Activated naive CD4-positive, alpha-beta T cell treated with anti-CD3 and anti-CD28 coated beads, Interleukin-2, amount 50 U/mL, for 72 hours (primary cell): ENCODE measurements around the gene MEFV. TPM values are rescaled to one million over a fixed set of nuclear protein-coding genes. Genes with fewer than 3 reads are reported as not detected.

ENCODE experiments used
- ATAC-seq, 2 donors: fragments of 150-1000 bp; cut with Tn5 transposase; 2 replicates each; pipeline ENCODE4 v1.10.0; 2021; ENCODE audit warnings: mild to moderate bottlenecking in 2 of 2, moderate library complexity in 2 of 2
- DNase-seq, 2 donors: peaks; one replicate each; pipeline ENCODE4 v3.0.0; 2021 to 2022; ENCODE audit warnings: low spot score in 2 of 2
- H3K27ac Mint-ChIP-seq, 2 donors: one replicate each; pipeline ENCODE4 v1.8.0; 2022; ENCODE audit warnings: mild to moderate bottlenecking in 2 of 2, mixed read lengths in 2 of 2
- H3K36me3 Mint-ChIP-seq, 2 donors: one replicate each; pipeline ENCODE4 v1.8.0; 2022; ENCODE audit warnings: mixed read lengths in 2 of 2
- H3K9me3 Mint-ChIP-seq, 2 donors: one replicate each; pipeline ENCODE4 v1.8.0; 2022; ENCODE audit warnings: mixed read lengths in 2 of 2
- total RNA-seq, 2 donors: library from RNA; stranded (reverse); gene quantifications; one replicate each; pipeline ENCODE4 v1.2.3, GENCODE V29; 2022

MEFV gene
- total RNA-seq, 2 donors from 2014 or later = 0.16 TPM; not detected in 1

DNA sequence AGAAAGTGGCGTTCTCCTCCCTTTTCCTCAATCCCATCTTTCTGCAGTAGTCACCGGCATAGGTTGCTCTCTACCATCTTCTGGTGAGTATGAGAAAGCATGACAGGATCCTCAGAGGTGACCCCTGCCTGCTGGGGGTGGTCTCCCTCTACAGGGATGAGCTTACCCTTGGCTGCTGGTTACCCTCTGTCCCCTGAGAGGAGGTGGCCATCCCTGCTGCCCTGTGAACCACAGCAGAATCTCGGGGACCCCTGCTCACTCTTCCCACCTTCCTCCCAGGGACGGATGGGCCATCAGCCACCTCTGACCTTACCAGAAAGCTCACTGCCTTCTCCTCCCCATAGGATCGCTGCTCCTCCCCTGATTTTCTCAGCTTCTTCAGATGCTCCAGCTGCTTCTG is 7.8 kb downstream of the MEFV start:
- DNase-seq = no peak
- Mint-ChIP-seq H3K36me3 (no peaks in the 10 kb centered on the region), H3K9me3 (peaks cover 3 to 4% of the 10 kb centered on the region in 2 donors), H3K27ac (no peak overlapping the region)
- ATAC-seq = no peak

DNA sequence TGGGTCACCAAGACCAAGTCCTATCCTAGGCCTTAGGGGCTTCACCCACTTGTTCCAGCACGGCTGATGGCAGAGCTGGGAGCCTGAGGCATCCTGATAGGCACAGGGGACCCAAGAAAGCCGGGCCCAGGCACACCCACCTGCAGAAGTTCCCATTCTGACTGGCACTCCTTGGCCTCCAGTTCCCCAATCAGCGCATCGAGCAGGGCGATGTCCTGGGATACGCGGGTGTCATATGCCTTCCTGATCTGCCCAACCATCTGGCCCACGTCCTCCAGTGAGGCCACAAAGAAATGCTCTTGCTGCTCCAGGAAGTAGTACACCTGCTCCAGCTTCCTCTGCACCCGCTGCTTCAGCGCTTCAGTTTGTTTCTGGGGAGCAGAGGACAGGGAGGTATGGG is 9.6 kb downstream of the MEFV start:
- Mint-ChIP-seq H3K9me3 (peaks cover 3 to 4% of the 10 kb centered on the region in 2 donors), H3K27ac (no peak overlapping the region), H3K36me3 (no peaks in the 10 kb centered on the region)
- no peak for DNase-seq
- ATAC-seq = no peak

DNA sequence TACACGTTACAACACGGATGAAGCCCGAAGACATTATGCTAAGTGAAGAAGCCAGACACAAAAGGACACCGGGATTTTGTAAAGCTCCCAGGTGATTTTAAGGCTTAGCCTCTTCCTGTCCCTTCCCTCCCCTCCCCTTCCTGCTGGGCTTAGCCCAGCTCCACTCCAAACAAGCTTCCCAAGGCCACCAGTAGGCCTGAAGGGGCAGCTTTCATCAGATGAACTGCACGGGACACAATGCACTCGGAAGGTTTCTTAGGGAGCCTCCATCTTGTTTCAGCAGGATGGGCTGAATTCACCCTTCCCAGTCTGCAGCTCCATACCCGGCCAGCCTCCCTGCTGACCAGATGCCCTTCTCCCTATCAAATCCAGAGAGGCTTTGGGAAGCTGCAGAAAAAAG is 10.4 kb downstream of the MEFV start:
- Mint-ChIP-seq H3K27ac (no peak overlapping the region), H3K9me3 (peaks cover 1 to 2% of the 10 kb centered on the region in 2 donors), H3K36me3 (no peaks in the 10 kb centered on the region)
- no peak for DNase-seq
- no peak for ATAC-seq

DNA sequence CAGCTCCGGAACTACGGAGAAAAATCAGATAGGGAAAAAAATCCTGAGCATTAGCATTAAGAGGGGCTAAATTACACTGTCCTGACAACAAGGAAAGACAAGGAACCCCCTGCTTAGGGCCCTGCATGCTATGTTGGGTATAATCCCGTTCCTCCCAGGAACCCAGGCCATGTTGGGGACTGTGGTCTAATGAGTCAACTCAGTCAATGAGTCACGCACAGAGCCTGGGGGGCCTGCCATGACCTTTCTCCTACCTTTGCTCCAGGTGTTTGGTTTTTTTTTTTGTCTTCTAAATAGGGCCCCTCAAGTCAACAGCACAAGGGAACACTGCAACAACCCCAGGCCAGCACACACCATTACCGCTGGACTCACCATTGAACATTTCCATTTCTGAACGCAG is 12.6 kb downstream of the MEFV start:
- H3K9me3 Mint-ChIP-seq = no peaks in the 10 kb centered on the region
- no peaks in the 10 kb centered on the region for H3K36me3 Mint-ChIP-seq
- H3K27ac Mint-ChIP-seq = no peak overlapping the region
- DNase-seq (no peak), ATAC-seq (peak; percentile 61 to 64)

DNA sequence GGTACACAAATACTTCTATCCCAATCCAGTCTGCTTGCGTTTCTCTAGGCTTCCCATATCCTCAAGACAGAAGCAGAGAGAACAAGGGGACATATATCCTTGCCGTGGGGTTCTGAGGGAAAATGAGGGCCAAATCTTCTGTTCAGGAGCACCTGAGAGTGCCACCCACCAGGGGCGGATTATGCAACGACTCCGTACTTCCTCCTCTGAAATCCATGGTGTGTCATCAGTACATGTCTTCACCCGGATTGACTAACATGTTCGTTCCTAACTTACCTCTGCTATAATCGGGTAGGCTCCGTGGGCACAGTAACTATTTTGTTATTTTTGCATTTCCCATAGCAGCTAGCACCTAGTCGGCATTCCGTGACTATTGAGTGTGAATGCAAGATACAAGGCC is 13.7 kb downstream of the MEFV start:
- ATAC-seq = no peak
- DNase-seq = no peak
- H3K27ac Mint-ChIP-seq = no peak overlapping the region
- H3K9me3 Mint-ChIP-seq = no peaks in the 10 kb centered on the region
- H3K36me3 Mint-ChIP-seq = no peaks in the 10 kb centered on the region

DNA sequence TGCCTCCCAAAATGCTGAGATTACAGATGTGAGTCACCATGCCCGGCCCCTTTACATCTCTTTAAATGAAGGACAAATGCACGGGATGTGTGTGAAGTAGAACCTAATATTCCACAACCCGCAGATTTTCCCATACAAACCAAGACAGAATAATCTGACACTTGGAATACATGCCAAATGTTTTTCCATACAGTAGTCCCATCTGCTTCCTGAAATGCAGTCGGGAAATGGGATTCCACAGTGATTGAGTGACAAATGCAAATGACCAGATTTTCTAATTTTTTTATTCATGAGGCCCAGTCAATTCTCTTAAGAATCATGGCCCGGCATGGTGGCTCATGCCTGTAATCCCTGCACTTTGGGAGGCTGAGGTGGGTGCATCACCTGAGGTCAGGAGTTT is 14.7 kb downstream of the MEFV start:
- no peaks in the 10 kb centered on the region for H3K36me3 Mint-ChIP-seq
- ATAC-seq (no peak), DNase-seq (no peak)
- no peak overlapping the region for H3K27ac Mint-ChIP-seq
- peaks cover 0 to 1% of the 10 kb centered on the region in 2 donors for H3K9me3 Mint-ChIP-seq

DNA sequence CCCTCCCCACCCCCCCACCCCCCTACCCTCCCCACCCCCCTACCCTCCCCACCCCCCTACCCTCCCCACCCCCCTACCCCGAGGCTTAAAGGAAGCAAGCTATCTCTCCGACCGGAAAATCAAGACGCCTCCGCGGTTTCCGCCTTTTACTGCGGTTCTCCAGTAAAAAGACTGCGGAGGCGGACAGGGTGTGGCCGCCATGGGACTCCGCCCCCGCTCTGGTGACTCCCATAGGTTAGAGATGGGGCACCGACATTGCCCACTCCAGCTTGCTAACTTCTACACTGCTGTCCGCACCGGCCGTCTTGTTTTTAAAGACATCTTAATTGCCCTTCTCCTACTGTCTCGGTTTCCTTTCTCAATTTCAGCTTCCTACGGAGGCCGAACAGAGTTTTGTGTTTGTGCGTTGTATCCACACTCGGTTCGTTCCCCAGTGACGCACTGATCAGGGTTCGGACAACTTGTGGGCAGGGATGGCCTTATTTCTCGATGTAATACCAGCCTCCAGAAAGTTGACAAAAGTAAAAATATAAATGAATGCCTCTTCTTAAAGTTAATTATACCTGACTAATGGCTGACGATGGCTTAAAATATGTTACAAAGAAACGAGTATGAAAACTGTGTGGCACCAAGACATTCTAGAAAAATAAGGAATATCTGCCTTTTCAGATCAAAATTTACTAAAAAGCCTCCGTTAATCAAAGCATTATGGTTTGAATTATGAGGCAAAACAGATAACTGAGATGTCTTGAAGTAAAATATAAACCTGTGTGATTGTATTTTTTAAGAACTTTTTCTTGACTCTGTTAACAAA is 20.4 kb downstream of the MEFV start:
- DNase-seq (no peak), ATAC-seq (no peak)
- peak overlapping the region; percentile 29 to 78 for H3K27ac Mint-ChIP-seq
- H3K36me3 Mint-ChIP-seq = peaks cover 35% of the 10 kb centered on the region in 2 donors
- peaks cover 5 to 24% of the 10 kb centered on the region in 2 donors for H3K9me3 Mint-ChIP-seq

DNA sequence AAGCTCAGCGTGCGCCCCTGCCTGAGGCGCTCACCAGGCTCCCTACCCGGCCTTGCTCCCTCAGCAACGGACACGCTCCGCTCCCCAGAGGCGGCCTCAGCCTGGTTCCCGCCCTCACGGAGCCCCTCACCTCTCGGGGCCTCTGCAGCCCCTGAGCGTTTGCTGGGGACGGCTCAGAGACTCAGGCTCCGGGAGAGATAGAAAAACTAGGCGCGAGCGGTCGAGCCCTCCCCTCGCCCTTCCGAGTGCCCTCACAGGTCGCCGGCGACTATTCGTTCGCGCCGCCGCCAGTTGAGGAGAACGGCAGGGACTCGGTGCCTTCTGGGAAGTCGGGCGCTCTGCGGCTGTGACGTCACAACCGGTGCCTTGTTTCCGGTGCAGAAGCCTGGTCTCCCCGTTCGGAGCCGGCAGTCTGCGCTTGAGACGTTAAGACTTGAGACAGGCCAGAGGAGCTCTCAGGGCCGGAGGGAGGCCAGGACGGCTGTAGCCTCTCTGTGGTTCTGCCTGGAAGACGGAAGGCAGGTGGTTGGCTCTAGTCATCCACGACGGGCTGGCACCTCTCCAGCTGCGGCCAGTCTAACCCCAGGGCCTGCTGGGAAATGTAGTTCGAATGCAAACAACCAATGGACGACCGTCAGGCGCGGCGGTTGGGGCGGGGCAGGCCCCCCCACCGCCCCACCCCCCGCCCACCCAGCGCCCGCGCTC is 21.4 kb downstream of the MEFV start, which contains the start of gene ZNF200:
TSS of gene ZNF200 (minus strand) at position 302 of the 705 bp plus-strand sequence. CDS start 1,403 bp downstream, outside the sequence.
- ATAC-seq = peak; percentile 95 to 96
- H3K36me3 Mint-ChIP-seq = peaks cover 45 to 46% of the 10 kb centered on the region in 2 donors

DNA sequence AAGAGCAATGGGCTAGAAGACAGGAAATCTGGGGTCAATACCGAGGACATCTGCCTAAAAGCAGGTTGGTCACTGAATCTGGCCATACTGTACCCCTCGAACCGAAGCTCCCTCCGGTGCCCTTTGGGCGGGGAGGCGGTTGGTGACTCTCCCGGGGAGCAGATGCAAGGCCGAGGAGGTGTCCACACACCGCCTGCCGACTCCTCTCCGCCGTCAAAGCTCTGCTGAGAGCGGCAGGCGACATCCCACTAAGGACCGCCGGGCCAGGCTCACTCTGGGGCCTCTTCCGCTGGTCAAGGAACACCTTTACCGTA is 21.9 kb downstream of the MEFV start:
- Mint-ChIP-seq H3K9me3 (peaks cover 12 to 36% of the 10 kb centered on the region in 2 donors), H3K36me3 (peaks cover 48 to 50% of the 10 kb centered on the region in 2 donors), H3K27ac (peak overlapping the region; percentile 97)
- no peak for ATAC-seq
- no peak for DNase-seq

More for the DNA sequence above, 21.4 kb downstream of the MEFV start, which contains the start of gene ZNF200:
- DNase-seq = peak; percentile 90 to 96
- peak within 1 kb of the TSS; percentile 97 for H3K27ac Mint-ChIP-seq
- H3K9me3 Mint-ChIP-seq = peaks cover 11 to 34% of the 10 kb centered on the region in 2 donors

DNA sequence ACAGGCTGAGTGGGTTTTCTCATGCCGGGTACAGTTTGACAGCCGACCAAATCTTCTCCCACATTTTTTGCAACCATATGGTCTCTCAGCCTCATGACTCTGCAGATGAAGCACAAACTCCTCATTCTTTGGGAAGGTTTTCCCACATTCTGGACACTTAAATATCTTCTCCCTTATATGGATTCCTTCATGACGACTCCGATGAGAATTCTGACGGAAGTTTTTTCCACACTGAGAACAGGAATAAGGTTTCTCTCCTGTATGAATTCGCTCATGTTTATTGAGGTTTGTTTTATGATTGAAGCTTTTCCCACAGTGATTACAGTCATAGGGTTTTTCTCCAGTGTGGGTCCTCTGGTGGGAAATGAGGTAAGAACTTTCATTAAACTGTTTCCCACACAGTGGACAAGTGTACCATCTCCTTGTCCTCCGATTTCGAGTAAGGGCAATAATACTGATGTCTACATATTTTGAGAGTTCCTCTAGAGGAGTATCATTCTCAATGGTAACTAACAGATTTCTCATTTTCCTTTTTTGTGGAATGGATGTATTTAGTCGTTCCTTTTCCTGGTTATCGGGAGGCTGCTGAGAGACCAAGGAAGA is 32.4 kb downstream of the MEFV start:
- H3K9me3 Mint-ChIP-seq = peaks cover 46 to 47% of the 10 kb centered on the region in 2 donors
- DNase-seq (no peak), ATAC-seq (no peak)
- H3K27ac Mint-ChIP-seq = no peak overlapping the region
- peaks cover 63 to 87% of the 10 kb centered on the region in 2 donors for H3K36me3 Mint-ChIP-seq

DNA sequence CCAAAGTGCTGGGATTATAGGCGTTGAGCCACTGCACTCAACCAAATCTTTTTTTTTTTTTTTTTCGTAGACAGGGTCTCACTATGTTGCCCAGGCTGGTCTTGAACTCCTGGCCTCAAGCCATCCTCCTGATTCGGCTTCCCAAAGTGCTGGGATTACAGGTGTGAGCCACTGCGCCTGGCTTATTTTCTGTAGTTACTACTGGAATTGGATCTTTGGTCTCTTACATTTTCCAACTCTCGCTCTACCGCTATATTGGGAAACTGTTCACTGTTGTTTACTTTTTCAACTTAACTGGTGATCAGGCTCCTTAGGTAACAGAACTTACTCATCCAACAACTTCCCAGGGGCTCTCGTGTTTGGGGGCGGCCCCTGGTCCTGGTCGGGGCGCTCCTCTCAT is 35.6 kb downstream of the MEFV start:
- peaks cover 41 to 45% of the 10 kb centered on the region in 2 donors for H3K9me3 Mint-ChIP-seq
- H3K36me3 Mint-ChIP-seq = peaks cover 49 to 82% of the 10 kb centered on the region in 2 donors
- no peak overlapping the region for H3K27ac Mint-ChIP-seq
- no peak for ATAC-seq
- no peak for DNase-seq

DNA sequence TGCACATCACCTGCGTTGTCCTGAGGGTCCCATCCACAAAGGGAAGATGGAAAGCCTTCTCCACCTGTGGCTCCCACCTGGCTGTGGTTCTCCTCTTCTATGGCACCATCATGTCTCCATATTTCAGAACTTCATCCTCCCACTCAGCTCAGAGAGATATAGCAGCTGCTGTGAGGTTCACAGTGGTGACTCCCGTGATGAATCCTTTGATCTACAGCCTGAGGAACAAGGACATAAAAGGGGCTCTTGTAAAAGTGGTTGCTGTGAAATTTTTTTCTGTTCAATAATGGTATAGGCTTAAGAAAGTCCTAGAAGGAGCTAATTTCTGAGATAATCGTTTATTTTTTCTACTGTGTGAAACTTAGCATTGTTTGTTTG is 40.2 kb downstream of the MEFV start:
- peaks cover 25 to 43% of the 10 kb centered on the region in 2 donors for H3K9me3 Mint-ChIP-seq
- peak in 1 of 2 donors; percentile 15 for DNase-seq
- ATAC-seq = peak; percentile 23 to 27
- peak overlapping the region; percentile 94 to 98 for H3K27ac Mint-ChIP-seq
- H3K36me3 Mint-ChIP-seq = peaks cover 41 to 73% of the 10 kb centered on the region in 2 donors

DNA sequence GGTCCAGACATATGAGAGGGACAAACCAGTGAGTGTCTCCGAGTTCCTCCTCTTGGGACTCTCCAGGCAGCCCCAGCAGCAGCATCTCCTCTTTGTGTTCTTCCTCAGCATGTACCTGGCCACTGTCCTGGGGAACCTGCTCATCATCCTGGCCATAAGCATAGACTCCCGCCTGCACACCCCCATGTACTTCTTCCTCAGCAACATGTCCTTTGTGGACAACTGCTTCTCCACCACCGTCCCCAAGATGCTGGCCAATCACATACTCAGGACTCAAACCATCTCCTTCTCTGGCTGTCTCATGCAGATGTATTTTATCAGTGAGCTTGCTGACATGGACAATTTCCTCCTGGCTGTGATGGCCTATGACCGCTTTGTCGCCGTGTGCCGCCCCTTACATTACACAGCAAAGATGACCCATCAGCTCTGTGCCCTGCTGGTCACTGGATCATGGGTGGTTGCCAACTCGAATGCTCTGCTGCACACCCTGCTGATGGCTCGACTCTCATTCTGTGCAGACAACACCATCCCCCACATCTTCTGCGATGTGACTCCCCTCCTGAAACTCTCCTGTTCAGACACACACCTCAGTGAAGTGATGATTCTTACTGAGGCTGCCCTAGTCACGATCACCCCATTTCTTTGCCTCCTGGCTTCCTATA is 40.7 kb downstream of the MEFV start:
- DNase-seq = no peak
- H3K27ac Mint-ChIP-seq = peak overlapping the region; percentile 94 to 98
- peak; percentile 37 to 38 for ATAC-seq
- peaks cover 37 to 67% of the 10 kb centered on the region in 2 donors for H3K36me3 Mint-ChIP-seq
- H3K9me3 Mint-ChIP-seq = peaks cover 21 to 43% of the 10 kb centered on the region in 2 donors

DNA sequence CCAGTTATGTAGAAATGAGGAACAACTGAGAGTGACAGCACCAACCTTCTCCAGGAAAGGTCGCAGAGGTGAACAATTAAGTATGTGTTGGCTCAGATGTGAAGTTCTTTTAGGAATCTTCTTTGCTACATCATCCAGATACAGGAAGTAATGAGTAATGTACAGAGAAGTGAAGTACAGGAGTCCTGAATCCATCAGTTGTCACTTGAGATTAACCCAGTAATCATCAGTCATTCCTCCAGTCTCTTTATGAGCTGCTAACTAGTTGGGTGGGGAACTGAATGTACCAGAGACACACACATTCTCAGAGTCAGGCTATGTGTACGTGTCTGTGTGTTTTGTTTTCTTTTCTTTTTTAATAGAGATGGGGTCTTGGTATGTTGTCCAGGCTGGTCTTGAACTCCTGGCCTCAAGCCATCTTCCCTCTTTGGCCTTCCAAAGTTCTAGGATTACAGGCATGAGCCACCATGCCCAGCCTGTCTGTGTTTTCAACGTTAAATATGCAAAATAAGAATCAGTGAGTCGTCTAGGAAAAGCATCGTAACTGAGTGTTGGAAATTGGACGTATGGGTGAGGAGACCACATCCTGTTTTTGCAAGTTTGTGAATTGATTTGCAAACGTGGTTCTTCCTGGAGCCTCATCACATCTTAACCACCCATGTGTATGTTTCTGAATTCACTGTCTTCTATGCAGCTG is 41.4 kb downstream of the MEFV start:
- H3K36me3 Mint-ChIP-seq = peaks cover 37 to 72% of the 10 kb centered on the region in 2 donors

DNA sequence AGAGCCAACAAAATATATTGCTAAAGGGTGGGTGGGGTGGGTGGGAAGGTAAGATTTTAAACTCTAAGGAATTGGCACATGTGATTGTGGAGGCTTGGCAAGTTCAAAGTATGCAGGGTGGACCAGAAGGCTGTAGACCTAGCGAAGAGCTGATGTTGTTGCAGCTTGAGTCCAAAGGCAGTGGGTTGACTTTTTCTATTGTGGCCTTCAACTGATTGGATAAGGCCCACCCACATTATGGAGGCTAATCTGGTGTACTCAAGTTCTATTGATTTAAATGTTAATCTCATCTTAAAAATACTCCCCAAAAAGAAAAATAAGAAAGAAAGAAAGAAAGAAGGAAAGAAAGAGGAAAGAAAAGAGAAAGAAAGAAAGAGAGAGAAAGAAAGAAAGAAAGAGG is 43.9 kb downstream of the MEFV start:
- Mint-ChIP-seq H3K36me3 (peaks cover 38 to 62% of the 10 kb centered on the region in 2 donors), H3K9me3 (peaks cover 18 to 39% of the 10 kb centered on the region in 2 donors), H3K27ac (peak overlapping the region in 1 of 2 donors; percentile 77)
- no peak for DNase-seq
- no peak for ATAC-seq

More for the DNA sequence above, 41.4 kb downstream of the MEFV start:
- Mint-ChIP-seq H3K9me3 (peaks cover 21 to 43% of the 10 kb centered on the region in 2 donors), H3K27ac (peak overlapping the region; percentile 94 to 98)
- DNase-seq = peak in 1 of 2 donors; percentile 47
- ATAC-seq = peak; percentile 83 to 92

DNA sequence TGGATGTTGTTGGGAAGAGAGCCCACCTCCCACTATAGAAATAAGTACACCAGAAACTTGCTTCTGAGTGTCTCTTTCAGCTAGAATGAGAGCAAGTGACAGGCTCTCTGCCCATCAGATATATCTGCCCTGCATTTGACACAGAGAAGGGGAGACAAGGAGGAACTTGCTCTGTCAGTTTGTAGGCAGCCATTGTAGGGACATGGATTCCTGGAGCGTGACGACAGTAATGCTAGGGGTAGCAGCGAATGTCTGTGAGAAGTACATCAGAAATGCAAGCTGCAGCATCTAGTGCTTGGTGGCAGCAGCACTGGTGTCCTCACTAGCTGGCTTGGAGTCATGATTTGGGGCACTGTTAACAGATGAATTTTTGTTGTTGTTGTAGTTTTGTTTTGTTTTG is 44.4 kb downstream of the MEFV start:
- DNase-seq = no peak

More for the DNA sequence above, 44.4 kb downstream of the MEFV start:
- Mint-ChIP-seq H3K36me3 (peaks cover 41 to 61% of the 10 kb centered on the region in 2 donors), H3K27ac (peak overlapping the region in 1 of 2 donors; percentile 25), H3K9me3 (peaks cover 18 to 42% of the 10 kb centered on the region in 2 donors)
- ATAC-seq = no peak
